ACHN (cell line): ENCODE results near the gene PAM.

ENCODE experiments used
- DNase-seq: peaks from one replicate; pipeline ENCODE4 v3.0.0-alpha.2; 2015
- in situ Hi-C: cut with HindIII; loops from 2 replicates; pipeline ENCODE4 v1.10.0; 2017; ENCODE audit warnings: low sequenced_read_pairs, low pct_ligation_motif_present, low pct_unique_long_range_greater_than_20kb

The PAM gene

GRCh38 chr5:102754767-102755431 is at the start of gene PAM:
TSS of gene PAM (plus strand) at chr5:102755305. CDS start at chr5:102866196, 110,891 bp downstream.
- in situ Hi-C loops: no loop called here
- DNase-seq: peak; percentile 80

- in situ Hi-C loops: no loop called here
- DNase-seq: no peak
Observed at GRCh38 chr5:102711525-102712385, 43.4 kb upstream of the PAM start.

GRCh38 chr5:102713278-102713677 is 41.8 kb upstream of the PAM start:
- in situ Hi-C loops: no loop called here
- no peak for DNase-seq

- in situ Hi-C loops: no loop called here
- DNase-seq: peak; percentile 9
Observed at GRCh38 chr5:102713682-102714231, 41.3 kb upstream of the PAM start.

GRCh38 chr5:102715082-102715807 is 39.9 kb upstream of the PAM start:
- DNase-seq: peak; percentile 2
- in situ Hi-C loops: no loop called here

GRCh38 chr5:102716017-102716416 is 39.1 kb upstream of the PAM start:
- no peak for DNase-seq
- in situ Hi-C loops: no loop called here

GRCh38 chr5:102718819-102719218 is 36.3 kb upstream of the PAM start:
- in situ Hi-C loops: no loop called here
- no peak for DNase-seq

- no peak for DNase-seq
- in situ Hi-C loops: no loop called here
Observed at GRCh38 chr5:102719886-102720285, 35.2 kb upstream of the PAM start.

- DNase-seq: no peak
- in situ Hi-C loops: no loop called here
Observed at GRCh38 chr5:102720969-102721368, 34.1 kb upstream of the PAM start.

GRCh38 chr5:102722931-102723330 is 32.2 kb upstream of the PAM start:
- peak; percentile 37 for DNase-seq
- in situ Hi-C loops: no loop called here

GRCh38 chr5:102731693-102732092 is 23.4 kb upstream of the PAM start:
- in situ Hi-C loops: no loop called here
- no peak for DNase-seq

GRCh38 chr5:102733534-102733933 is 21.6 kb upstream of the PAM start:
- in situ Hi-C loops: no loop called here
- DNase-seq: no peak

GRCh38 chr5:102737161-102737560 is 17.9 kb upstream of the PAM start:
- in situ Hi-C loops: no loop called here
- no peak for DNase-seq

GRCh38 chr5:102737805-102738469 is 17.2 kb upstream of the PAM start:
- in situ Hi-C loops: no loop called here
- no peak for DNase-seq

- in situ Hi-C loops: no loop called here
- no peak for DNase-seq
Observed at GRCh38 chr5:102740515-102740914, 14.6 kb upstream of the PAM start.

- DNase-seq: no peak
- in situ Hi-C loops: no loop called here
Observed at GRCh38 chr5:102742215-102742614, 12.9 kb upstream of the PAM start.

GRCh38 chr5:102743900-102744299 is 11.2 kb upstream of the PAM start:
- in situ Hi-C loops: no loop called here
- DNase-seq: no peak

GRCh38 chr5:102747386-102748166 is 7.5 kb upstream of the PAM start:
- no peak for DNase-seq
- in situ Hi-C loops: no loop called here
